Peyer's patch (tissue), 4 donors: Measurements from ENCODE around the gene SLAMF1. TPM values are rescaled to one million over a fixed set of nuclear protein-coding genes. Genes with fewer than 3 reads are reported as not detected.
A peak's percentile ranks its signal among the peaks of the same experiment; 100 is the strongest.

ENCODE experiments used
- DNase-seq, 3 donors: peaks; one replicate each; pipeline ENCODE4 v3.0.0-alpha.2; 2017 to 2019
- H3K27ac ChIP-seq, 4 donors: fragments of 200-600 bp; sonication (generic); one replicate each; pipeline ENCODE4 v1.5.1; 2016 to 2019
- H3K27me3 ChIP-seq, 2 donors: fragments of 200-600 bp; sonication (generic); one replicate each; pipeline ENCODE4 v1.5.1; 2019
- H3K36me3 ChIP-seq, 3 donors: fragments of 200-600 bp; sonication (generic); one replicate each; pipeline ENCODE4 v1.5.1; 2016 to 2019
- H3K4me1 ChIP-seq, 4 donors: fragments of 200-600 bp; sonication (generic); one replicate each; pipeline ENCODE4 v1.5.1; 2016 to 2019
- H3K4me3 ChIP-seq, 4 donors: fragments of 200-600 bp; sonication (generic); 1 replicate in 3 of 4; 2 replicates in 1 of 4; pipeline ENCODE4 v1.5.1; 2016 to 2019; ENCODE audit warnings: mild to moderate bottlenecking in 1 of 4
- H3K9me3 ChIP-seq, 4 donors: fragments of 200-600 bp; sonication (generic); one replicate each; pipeline ENCODE4 v1.5.1; 2016 to 2019; ENCODE audit warnings: mild to moderate bottlenecking in 1 of 4
- CTCF ChIP-seq, 6 experiments: fragments of 450-650 bp in 4 of 6; fragments of 200-600 bp in 2 of 6; sonication (generic) in 1 of 6; IDR thresholded peaks; one replicate each; pipeline ENCODE4 v1.5.1; 2017 to 2019; ENCODE audit warnings: antibody characterized with exemption in 6 of 6, mild to moderate bottlenecking in 3 of 6, moderate library complexity in 1 of 6
- POLR2A ChIP-seq, 2 donors: fragments of 450-650 bp; IDR thresholded peaks; one replicate each; pipeline ENCODE4 v1.5.1; 2017; ENCODE audit warnings: antibody characterized with exemption in 2 of 2, mild to moderate bottlenecking in 2 of 2, moderate library complexity in 2 of 2
- total RNA-seq, 4 donors: library from RNA; depleted of rRNA; stranded (reverse); fragments of >200 nt; gene quantifications; one replicate each; pipeline ENCODE4 v1.1.0, GENCODE V29; 2016

The SLAMF1 gene
- total RNA-seq, 4 donors from 2014 or later = 2.5 to 9.1 (median 6.0) TPM; not detected in 1

GRCh38 chr1:160626509-160627342, 20.1 kb downstream of the SLAMF1 start:
- peaks cover 0 to 10% (median 0%) of the 10 kb centered on the region in 4 donors for H3K4me1 ChIP-seq
- no peaks in the 10 kb centered on the region for H3K9me3 ChIP-seq
- no peak for DNase-seq
- peak overlapping the region in 2 of 4 donors; percentile 8 to 39 for H3K27ac ChIP-seq
- no peak overlapping the region for H3K4me3 ChIP-seq
- H3K36me3 ChIP-seq = no peaks in the 10 kb centered on the region
- TF ChIP-seq CTCF (IDR thresholded peaks at IDR 0.05) (no peak), POLR2A (IDR thresholded peaks at IDR 0.05) (no peak)
- H3K27me3 ChIP-seq = no peaks in the 10 kb centered on the region

- no peak for DNase-seq
- Histone ChIP-seq H3K4me3 (no peak overlapping the region), H3K27me3 (no peaks in the 10 kb centered on the region), H3K9me3 (no peaks in the 10 kb centered on the region), H3K36me3 (no peaks in the 10 kb centered on the region), H3K4me1 (peaks cover 0 to 10% (median 0%) of the 10 kb centered on the region in 4 donors), H3K27ac (peak overlapping the region in 2 of 4 donors; percentile 8 to 39)
- TF ChIP-seq CTCF (IDR thresholded peaks at IDR 0.05) = no peak
- no peak for TF ChIP-seq POLR2A (IDR thresholded peaks at IDR 0.05)
Observed at GRCh38 chr1:160625725-160626498, 20.9 kb downstream of the SLAMF1 start.

- H3K36me3 ChIP-seq = no peaks in the 10 kb centered on the region
- peak overlapping the region in 2 of 4 donors; percentile 3 to 27 for H3K27ac ChIP-seq
- no peaks in the 10 kb centered on the region for H3K27me3 ChIP-seq
- H3K9me3 ChIP-seq = no peaks in the 10 kb centered on the region
- no peak for TF ChIP-seq CTCF (IDR thresholded peaks at IDR 0.05)
- TF ChIP-seq POLR2A (IDR thresholded peaks at IDR 0.05) = no peak
- peaks cover 0 to 10% (median 0%) of the 10 kb centered on the region in 4 donors for H3K4me1 ChIP-seq
- no peak overlapping the region for H3K4me3 ChIP-seq
- DNase-seq = no peak
Observed at GRCh38 chr1:160625321-160625720, 21.5 kb downstream of the SLAMF1 start.

- Histone ChIP-seq H3K9me3 (no peaks in the 10 kb centered on the region), H3K4me3 (no peak overlapping the region), H3K4me1 (peaks cover 0 to 10% (median 0%) of the 10 kb centered on the region in 4 donors), H3K36me3 (no peaks in the 10 kb centered on the region), H3K27ac (peak overlapping the region; percentile 3 to 52 (median 21)), H3K27me3 (no peaks in the 10 kb centered on the region)
- TF ChIP-seq POLR2A (IDR thresholded peaks at IDR 0.05) = no peak
- TF ChIP-seq CTCF (IDR thresholded peaks at IDR 0.05) = no peak
- DNase-seq = no peak
Observed at GRCh38 chr1:160624464-160624863, 22.4 kb downstream of the SLAMF1 start.

GRCh38 chr1:160623862-160624261, 23.0 kb downstream of the SLAMF1 start:
- TF ChIP-seq POLR2A (IDR thresholded peaks at IDR 0.05) = no peak
- TF ChIP-seq CTCF (IDR thresholded peaks at IDR 0.05) = no peak
- Histone ChIP-seq H3K27ac (peak overlapping the region; percentile 16 to 52 (median 38)), H3K9me3 (no peaks in the 10 kb centered on the region), H3K4me3 (no peak overlapping the region), H3K36me3 (no peaks in the 10 kb centered on the region), H3K27me3 (no peaks in the 10 kb centered on the region), H3K4me1 (peaks cover 0 to 10% (median 0%) of the 10 kb centered on the region in 4 donors)
- no peak for DNase-seq
